22Rv1 (cell line): ENCODE results near the gene ISCU.

Source experiments
- ZFX ChIP-seq: fragments of 450-650 bp; IDR thresholded peaks from 2 replicates; pipeline ENCODE4 v1.6.1; 2017; ENCODE audit warnings: antibody characterized with exemption, borderline replicate concordance
- TF ChIP-seq, protein P1 (sequence below): fragments of 450-650 bp; IDR thresholded peaks from 2 replicates; pipeline ENCODE4 v1.5.1; 2017; ENCODE audit warnings: mild to moderate bottlenecking

DNA sequence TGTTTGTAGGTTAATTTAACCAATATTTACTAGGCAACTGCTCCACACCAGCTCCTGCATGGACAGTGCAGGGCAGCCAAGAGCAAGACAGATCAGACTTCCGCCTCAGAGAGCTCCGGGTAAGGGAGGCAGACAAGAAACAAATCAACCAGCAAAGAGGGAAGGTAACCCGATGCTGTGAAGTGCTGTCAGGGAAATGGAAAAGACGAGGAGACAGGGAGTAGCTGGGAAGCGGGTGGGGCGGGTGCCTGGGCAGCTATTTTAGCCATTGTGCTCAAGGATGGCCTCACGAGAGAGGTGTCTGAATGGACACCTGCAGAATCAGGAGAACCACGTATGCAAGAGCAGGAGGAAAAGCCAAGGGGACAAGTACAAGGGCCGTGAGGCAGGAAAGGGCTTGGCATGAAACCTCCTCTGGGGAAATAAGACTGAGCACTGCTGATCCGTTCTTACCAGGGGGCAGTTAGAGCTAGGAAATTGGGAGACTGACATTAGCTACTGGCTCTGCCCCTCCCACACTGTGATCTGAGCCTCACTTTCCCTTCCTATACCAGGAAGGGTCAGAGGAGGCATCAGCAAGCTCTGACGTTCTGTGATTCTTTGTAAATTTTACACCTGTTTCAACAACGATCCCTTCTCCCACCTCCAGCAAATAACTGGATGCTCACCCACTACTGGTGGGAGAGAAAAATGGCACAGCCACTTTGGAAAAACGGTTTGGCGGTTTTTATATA is 42.0 kb downstream of the ISCU start:
- TF ChIP-seq, protein P1, sequence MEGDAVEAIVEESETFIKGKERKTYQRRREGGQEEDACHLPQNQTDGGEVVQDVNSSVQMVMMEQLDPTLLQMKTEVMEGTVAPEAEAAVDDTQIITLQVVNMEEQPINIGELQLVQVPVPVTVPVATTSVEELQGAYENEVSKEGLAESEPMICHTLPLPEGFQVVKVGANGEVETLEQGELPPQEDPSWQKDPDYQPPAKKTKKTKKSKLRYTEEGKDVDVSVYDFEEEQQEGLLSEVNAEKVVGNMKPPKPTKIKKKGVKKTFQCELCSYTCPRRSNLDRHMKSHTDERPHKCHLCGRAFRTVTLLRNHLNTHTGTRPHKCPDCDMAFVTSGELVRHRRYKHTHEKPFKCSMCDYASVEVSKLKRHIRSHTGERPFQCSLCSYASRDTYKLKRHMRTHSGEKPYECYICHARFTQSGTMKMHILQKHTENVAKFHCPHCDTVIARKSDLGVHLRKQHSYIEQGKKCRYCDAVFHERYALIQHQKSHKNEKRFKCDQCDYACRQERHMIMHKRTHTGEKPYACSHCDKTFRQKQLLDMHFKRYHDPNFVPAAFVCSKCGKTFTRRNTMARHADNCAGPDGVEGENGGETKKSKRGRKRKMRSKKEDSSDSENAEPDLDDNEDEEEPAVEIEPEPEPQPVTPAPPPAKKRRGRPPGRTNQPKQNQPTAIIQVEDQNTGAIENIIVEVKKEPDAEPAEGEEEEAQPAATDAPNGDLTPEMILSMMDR, result no peak
- no peak for TF ChIP-seq ZFX
